Daoy (cell line): ENCODE data around the gene ERAP2. TPM values are rescaled to one million over a fixed set of nuclear protein-coding genes. Genes with fewer than 3 reads are reported as not detected.

Experiments
- DNase-seq: peaks from one replicate; pipeline ENCODE4 v3.0.0-alpha.2; 2015; ENCODE audit warnings: low read depth
- total RNA-seq: library from RNA; depleted of rRNA; stranded (reverse); fragments of >200 nt; shearing (Covaris generic); gene quantifications from 2 replicates; pipeline ENCODE4 v1.2.3, GENCODE V29; 2014

Gene ERAP2
- total RNA-seq, 1 experiment from 2014 or later: 72.8 TPM

DNA sequence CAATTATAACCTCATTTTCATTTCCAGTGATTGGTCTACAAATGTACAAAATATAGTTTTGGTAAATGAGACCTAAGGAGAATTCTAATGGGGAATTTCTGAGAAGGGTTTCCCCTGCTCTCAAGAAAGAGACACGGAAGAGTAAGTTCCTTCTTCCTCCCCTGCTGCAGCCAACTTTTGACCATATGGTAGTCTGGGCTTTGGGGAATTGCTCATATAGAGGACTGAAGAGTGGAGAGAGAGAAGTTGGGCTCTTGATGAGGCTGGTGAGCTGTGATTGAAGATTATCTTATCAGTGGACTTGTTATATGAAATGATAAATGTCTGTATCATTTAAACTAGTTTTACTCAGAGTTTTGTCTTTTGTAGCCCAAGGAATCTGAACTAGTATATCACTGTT, 55.3 kb downstream of the ERAP2 start:
- no peak for DNase-seq

DNA sequence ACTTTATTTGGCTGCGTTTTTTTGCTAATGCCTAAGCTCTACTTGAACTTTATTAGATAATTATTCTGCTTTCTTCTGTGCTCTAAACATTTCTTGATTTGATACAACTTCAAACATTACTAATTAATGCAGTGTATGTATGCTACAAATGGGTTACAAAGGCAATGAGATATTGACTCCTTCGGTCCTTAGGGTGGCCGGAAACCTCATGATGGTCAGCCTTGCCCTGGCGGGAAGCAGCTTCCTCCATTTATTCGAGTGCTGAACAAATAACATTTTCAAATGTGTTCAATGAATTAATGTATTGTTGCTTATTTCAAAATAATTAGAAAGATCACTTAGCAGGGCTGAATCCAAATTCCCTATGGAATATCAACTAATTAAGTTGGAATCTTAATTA, 55.7 kb downstream of the ERAP2 start:
- no peak for DNase-seq

DNA sequence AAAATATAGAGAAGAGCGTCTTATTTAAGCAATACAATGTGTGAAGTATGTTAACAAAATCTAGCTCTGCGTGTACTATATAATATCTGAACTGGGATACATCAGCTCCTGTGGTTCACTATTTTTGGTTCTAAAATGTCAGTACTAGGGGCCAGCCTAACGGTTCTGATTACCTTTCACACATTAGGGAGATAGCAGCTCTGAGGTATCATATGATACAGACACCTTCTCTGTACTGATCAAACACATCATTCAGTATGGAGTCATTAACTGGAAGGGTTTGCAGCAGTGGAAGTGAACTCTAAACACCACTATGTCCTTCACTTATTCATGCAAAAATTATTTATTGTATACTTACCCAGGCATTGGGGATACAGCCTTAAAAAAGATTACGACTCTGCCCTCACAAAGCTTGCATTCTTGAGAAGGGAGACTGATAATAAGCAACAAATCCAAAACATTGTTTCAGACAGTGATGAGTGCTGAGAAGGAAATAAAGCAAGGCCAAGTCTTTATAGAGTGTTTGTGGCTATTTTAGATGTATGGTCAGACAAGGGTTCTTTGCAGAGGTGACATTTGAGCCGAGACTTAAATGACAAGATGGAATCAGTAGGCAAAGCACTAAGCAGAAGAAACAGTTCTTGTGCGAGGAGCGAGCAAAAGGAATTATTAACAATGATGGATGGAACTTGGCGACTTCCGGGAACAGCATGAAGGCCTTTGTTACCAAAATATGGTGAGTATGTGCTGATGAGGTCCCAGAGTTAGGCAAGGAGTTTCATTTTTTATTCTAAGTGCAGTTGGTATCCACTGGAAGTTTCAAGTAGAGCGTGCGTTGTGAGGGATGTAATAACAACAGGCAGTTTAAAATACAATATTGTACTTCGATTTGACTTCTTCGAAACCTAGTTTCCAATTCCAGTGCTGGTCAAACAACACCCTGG, 57.7 kb downstream of the ERAP2 start:
- DNase-seq: peak; percentile 47

DNA sequence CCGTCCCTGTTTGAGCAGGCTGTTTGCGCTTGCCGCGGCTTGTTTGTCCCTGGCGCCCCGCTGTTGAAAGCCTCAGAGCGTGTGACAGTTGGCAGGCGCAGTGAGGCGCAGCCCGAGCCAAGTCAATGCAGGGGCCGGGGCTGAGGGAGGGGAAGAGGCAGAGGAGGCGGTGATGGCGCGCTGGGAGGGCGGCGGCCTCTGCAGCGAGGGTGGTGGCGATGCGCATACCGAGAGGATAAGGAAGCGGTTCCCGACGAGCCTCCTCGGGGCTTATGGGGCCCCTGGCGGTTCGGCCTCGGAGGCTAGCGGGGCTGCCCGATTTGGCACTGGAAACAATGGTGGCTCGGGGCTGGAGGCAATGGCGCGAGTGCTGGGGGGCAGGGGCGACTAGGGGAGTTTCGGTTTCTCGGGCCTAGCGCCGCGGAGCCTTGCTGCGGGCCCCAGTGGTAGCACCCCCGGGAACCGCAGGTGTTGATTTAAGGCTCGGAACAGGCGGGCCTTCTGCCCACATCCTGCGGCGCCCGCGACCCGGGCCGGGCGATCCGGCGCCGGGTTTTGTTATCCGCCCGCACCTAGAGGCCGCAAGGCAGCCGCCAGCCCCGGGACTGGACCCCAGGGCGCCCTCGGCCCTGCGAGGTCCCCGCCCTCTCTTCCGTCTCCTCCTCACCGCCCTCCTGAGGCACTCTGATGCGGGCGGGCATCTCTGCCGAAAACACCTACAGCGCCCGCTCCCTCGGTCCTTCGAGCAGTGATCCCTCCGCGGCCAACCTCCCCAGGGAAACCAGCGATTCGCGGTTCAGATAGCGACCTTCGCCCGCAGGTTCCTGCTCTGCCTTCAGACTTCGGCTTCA, 58.6 kb downstream of the ERAP2 start:
- peak; percentile 96 for DNase-seq

DNA sequence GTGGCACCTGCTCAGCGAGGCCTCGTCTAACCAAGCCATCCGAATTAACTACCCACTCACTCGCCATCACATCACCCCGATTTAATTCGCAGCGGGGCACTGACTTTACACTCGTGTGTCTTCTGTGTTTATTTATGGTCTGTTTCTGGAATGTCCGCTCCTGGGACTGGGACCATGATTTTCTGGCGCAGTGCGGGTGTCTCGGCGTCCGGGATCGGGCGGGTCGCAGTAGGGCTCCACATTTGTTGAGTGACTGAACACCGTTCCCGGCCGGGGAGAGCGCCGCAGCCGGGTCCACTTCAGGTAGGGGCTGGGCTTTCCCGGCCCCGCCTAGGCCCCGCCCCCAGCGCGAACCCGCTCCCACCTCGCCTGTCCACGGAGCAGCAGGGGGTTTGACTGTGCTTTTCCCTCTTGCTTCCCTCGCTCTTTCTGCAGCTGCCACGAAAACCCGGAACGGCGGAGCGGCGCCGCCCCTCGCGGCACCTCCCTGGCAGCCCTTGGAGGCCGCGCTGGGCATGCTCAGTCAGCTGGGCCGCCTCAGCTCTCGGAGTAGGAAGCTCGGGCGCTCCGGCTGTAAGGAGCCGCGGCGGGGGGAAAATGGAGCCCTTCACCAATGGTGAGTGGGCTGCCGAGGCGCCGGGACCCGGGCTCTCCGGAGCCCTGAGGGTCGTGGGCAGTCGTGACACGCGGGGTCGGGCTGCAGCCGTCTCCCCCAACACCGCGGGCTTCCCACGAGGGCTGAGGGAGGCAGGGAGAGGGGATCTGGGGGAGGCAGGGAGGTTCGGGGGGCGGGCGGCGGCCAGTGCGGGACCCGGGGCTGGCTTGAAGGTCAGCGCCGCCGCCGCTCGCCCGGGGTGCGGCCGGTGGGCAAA, 59.5 kb downstream of the ERAP2 start, which contains the start of gene LNPEP:
Gene LNPEP (plus strand): TSS at position 522 of the 872 bp plus-strand sequence. CDS start 76 bp downstream, at position 598.
- peak; percentile 99 for DNase-seq

DNA sequence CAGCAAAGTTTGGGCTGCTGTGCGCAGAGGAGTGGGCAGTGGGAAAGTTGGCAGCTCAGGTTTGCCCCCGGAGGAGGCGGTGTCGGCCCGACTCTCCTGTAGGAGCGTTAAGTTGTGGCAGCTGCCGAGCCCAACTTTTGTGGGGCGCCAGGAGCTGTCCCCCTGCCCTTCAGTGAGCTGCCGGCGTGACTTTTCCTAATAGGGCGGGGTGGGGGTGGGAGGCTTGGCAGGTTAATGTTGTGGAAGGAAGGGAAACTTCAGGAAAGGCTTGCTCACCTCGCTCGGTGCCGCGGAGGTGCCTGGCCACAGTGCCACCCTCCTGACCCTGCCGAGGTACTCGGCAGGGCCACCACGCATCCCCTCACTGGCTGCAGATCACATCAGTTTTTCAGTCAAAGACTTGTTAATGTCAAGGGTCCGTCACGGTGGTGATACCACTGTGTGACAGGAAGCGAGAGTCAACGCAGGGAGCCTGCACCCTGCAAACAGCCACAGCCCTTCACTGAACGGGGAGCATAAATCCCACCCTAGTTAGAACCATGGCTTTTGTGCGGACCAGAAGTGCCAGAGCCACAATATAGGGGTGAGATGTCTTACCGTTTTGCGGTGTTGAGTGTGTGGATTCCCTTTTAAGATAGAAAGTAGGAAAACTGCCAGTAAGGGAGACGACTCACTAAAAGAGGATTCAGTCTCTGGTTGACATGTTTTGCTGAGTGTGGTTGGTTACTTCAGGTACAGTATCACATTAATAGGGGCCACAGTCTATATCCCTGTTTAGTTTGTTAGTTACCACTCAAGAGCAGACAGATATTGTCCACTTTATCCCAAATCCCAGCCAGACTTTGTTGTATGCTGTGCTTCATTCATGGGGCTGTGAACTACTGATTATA, 60.4 kb downstream of the ERAP2 start:
- DNase-seq: peak; percentile 55

DNA sequence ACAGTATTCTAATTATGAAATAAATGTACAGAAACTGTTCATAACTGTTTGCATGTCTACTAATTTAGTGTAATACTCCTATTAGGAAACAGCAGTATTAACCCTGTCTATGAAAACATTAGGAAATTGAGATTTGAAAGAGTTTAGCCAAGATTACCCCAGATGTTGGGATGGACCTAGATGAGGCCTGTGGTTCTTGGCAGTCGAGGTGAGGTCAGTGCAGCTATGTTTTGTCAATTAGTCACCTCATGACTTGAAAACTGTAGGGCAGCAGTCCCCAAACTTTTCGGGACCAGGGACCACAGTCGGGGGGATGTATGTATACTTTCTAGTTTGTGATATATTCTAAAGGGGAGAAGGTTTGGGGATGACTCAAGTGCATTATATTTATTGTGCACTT, 64.3 kb downstream of the ERAP2 start:
- DNase-seq: peak; percentile 34

DNA sequence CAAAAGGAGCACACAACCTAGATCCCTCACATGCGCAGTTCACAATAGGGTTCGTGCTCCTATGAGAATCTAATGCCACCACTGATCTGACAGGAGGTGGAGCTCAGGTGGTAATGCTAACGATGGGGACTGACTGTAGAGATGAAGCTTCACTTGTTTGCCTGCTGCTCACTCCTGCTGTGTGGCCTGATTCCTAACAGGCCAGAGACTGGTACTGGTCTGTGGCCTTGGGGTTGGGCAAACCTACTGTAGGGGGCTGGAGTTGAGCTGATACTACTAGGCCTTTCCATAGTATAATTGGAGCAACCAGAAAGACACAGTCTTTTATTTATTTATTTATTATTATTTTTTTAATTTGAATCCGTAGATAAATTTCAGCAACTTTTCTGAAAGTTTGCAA, 64.8 kb downstream of the ERAP2 start:
- no peak for DNase-seq

DNA sequence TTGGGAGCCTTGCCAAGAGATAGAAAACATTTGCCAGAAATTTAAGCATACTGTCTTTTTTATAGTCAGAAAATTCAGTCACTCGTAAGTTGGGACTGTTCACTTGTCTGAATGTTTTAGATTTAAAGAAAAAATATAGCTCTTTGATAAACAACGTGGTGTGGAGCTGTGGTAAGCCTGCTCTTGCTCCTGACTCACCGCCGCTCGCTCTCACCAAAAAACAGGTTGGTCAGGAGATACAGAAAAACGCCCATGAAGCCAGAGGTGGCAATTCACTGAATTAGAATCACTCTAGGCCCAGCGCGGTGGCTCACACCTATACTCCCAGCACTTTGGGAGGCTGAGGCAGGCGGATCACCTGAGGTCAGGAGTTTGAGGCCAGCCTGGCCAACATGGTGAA, 65.8 kb downstream of the ERAP2 start:
- no peak for DNase-seq

DNA sequence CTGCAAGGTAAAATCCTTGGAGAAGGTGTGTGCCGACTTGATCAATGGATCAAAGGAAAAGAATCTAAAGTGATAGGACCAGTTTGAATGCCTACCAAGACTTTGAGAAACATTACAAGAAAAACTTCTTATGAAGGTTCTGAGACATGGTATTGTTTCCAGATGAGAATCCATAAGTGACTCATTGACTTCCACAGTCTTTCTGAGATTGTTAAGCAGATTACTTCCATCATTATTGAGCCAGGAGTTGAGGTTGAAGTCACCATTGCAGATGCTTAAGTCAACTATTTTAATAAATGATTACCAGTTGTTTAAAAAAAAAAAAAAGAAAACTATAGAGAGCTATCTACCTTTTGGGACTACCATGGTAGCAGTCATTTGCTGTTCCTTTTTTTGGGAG, 66.6 kb downstream of the ERAP2 start:
- DNase-seq: no peak

DNA sequence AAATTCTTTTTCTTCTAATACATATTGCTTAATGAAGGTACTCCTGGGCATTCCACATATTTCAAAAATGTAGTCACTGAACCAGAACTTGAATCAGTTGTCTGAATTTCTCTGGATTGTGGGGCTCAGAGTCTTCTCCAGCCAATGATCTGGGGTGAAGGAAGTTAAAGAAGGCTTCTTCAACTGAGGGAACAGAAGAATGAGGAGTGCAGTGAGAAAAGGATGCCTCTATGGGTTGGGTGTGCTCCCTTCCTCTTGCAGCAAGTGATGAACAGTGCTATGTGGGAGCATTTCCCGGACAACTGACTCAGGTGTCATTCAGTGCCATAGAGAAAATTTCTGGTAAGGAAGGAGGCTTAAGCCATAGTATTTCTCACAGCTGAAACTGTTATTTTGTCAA, 67.5 kb downstream of the ERAP2 start:
- no peak for DNase-seq

DNA sequence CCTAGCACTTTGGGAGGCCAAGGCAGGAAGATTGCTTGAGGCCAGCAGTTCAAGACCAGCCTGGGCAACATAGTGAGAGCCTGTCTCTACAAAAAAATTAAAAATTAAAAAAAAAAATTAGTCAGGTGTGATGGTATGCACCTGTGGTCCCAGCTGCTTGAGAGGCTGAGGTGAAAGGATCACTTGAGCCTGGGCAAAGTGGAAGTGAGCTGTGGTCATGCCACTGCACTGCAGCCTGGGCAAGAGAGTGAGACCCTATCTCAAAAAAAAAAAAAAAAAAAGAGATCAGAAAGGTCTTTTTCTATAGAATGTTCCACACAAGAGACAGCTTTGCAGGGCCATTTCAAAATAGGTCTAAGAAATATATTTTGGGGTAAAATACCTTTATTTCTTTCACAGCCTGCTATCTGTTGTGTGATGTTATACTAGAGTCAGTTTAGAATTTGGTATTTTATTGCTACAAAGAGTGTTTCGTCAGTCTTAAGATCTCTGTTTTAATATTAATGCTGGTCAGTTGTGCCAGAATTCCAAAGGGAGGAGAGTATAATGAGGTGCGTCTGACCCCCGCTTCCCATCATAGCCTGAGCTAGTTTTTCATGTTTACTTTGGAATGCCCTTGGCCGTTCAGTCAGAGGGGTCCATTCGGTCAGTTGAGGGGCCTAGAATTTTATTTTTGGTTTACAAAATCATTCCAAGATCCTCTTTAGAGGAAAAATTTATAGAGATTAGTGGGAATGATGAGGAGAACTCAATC, 69.0 kb downstream of the ERAP2 start:
- no peak for DNase-seq

DNA sequence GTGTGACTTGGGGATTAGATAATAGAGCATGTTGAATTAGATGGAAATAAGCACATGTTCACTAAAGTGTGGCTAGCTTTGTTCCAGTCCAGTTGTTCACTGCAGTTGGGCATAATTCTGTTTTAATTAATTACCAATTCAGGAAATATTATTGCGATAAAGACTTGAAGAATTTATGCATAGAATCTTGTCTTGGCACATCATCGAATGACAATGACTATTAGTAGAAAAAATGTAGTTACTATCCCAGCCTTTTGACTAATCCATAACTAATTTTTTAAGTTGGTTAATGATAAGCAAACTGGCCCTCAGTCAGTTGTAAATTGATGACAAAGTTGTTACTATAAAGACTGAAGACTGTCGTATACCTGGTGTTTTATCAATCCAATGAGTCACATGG, 70.1 kb downstream of the ERAP2 start:
- no peak for DNase-seq

DNA sequence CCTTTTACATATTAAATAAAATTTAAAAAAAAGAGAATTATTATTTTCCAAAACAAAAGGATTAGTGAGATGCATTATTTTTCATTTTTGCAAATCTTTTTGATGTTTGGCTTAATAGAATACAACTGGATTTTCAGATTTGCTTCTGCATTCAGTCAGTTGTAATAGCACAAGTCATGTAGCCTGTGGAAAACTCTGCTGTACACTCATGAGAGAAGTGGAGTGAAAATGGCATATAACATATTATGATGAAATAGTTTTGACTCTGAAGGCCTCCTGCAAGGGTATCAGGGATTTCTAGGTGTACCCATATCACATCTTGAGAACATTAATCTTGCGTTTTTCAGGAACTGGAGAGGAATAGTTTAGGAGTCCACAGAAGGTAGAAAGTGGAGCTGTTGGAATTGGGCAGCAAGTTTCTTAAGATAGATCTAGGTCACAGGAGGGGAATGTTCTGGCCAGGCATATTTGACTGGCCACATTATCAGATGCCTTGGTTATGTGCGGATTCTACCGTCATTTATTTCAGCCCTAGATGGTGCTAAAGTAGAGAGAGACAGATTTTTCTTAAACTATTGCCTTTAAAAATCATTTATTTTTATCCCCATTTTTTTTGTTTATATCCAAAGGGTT, 75.9 kb downstream of the ERAP2 start:
- DNase-seq: no peak

DNA sequence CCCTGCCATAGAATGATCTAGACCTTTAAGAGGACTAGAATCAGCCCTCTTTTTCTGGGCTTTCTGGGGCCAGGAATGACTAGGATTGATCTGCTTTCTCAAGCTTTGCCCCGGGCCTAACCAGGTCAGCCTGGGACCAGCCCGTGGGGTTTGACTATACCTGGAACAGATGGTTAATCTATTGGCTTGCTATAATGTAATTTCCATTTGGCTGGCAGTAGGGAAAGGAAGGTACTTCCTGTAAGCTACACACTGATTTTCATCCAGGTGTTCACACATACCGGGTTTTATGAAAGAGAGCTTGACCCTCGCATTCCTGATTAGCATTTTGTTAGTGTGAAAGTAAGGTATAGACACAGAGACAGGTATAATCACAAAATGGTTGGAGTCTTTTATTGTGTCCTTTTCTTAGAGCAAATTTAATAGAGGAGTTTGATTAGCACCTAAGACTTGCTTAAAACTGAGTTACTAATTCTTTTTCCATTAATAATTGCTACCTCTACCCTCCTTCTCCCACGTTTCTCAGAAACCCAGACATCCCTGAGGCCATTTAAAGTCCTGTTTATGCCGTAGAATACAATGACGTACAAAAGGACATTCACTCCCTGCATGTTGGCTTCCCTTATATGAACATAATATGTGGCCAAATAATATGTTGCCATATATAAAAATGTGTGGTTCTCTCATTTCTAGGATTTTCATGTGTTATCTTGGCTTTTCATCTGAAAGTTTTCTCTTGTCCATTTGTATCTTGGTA, 76.9 kb downstream of the ERAP2 start:
- DNase-seq: no peak

DNA sequence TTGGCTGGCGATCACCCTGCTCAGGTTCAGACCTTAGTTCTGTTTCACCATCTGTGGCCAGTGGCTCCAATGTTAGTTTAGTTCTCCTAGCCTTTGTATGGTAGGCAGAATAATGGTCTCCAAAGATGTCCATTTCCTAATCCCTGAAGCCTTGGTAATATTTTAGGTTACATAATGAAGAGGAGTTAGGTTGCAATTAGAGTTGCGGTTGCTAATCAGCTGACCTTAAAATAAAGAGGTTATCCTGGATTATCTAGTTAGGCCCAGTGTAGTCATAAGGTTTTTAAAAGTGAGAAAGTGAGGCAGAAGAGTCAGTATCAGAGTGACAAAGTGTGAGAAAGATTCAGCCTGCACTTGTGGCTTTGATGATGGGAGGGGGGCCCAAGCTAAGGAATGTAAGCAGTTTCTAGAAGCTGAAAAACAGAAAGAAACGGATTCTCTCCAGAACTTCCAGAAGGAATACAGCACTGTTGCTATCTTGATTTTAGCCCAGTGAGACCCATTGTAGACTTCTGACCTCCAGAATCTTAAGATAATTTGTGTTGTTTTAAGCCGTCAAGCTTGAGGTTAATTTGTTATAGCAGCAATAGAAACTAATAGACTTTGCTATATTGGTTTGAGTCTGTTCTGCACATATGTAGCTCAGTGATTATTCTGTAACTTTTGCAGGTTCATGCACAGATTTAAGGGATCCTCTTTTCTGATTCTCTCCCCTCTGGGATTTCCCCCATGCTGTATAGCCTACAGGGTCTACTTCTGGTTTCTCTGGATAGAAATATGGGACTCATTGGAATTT, 81.2 kb downstream of the ERAP2 start:
- DNase-seq: no peak

DNA sequence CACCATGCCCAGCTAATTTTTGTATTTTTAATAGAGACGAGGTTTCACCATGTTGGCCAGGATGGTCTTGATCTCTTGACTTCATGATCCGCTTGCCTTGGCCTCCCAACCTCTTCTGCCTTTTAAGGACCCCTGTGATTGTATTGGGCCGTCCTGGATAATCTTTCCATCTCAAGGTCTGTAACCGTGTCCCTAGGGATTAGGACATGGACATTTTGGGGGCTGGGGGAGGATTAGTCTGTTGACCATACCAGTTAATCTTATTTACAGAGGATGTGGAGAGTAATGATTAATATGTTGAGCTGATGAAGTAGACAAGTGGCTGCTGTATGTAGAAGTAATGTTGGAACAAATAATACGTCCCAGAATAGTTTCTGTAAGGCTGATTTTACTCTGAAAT, 82.7 kb downstream of the ERAP2 start:
- DNase-seq: no peak

DNA sequence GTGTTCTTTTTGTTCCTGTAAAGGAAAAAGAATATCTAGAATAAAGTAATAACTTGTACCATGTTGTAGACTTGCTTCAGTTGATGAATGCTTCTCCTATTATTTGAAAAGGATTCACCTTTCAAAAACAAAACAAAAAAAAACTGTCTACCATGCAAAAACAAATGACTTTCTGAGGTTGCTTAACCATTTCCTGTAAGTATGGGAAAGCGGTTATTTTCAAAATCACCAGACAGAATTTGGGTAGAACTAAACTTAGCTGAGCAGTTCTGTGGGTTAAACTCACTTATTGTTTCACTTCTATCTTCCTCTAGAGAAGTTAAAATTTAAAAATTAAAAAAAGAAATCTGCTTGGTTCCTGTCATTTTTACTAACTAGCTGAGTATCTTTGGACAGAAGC, 84.8 kb downstream of the ERAP2 start:
- no peak for DNase-seq
